K562 (cell line): ENCODE results near the gene BANP. TPM values are rescaled to one million over a fixed set of nuclear protein-coding genes. Genes with fewer than 3 reads are reported as not detected.
"Not testable (repeated sequence)": the region's sequence is repeated elsewhere in the genome, so short reads cannot be mapped to it uniquely, and the experiment has no call there.

ENCODE experiments used
- ATAC-seq: fragments of 200-7000 bp; cut with Tn5 transposase; 3 replicates; pipeline ENCODE4 v1.9.1; 2020; ENCODE audit warnings: moderate library complexity
- BruUV-seq: library from RNA; stranded (reverse); fragments of 400-500 nt; replicated peaks from 2 replicates; lab custom pipeline; 2021; lab: Mats Ljungman, UMichigan
- CTCF ChIA-PET: fragments of 300-600 bp; formaldehyde crosslinking; extraction: SDS; loops from one replicate; lab custom pipeline; 2021; ENCODE audit warnings: low intra/inter-chr PET ratio; lab: Yijun Ruan, JAX
- POLR2A ChIA-PET: fragments of 300-600, 350-650 bp; sonication (Branson Sonifier 250); formaldehyde crosslinking; extraction: SDS; loops from one replicate; lab custom pipeline; 2021; ENCODE audit warnings: antibody characterized with exemption, inconsistent platforms; lab: Yijun Ruan, JAX
- DNase-seq, 4 experiments: peaks; one replicate each; pipeline versions ENCODE4 v3.0.0 to v3.0.0-alpha.2; 2011 to 2018; ENCODE audit warnings: low spot score in 3 of 4, mixed read lengths in 3 of 4; ENCODE audit errors: extremely low read depth in 1 of 4
- FAIRE-seq: peaks from 2 replicates; lab custom pipeline; 2011; peaks lifted over from hg19 to GRCh38; lab: Jason Lieb, UNC
- H2AFZ ChIP-seq: 2 replicates; pipeline ENCODE4 v1.6.0; 2011; ENCODE audit warnings: low read depth, low read length, control low read depth, inconsistent platforms
- H3K27ac ChIP-seq: fragments of 200-600 bp; 3 replicates; pipeline ENCODE4 v1.8.0; 2011; ENCODE audit warnings: low read depth, mild to moderate bottlenecking, control low read depth, inconsistent platforms, low read length, moderate library complexity, mixed read lengths; ENCODE audit errors: extremely low read depth
- H3K27me3 ChIP-seq, 2 experiments: fragments of 300-600 bp in 1 of 2; 2 replicates in 1 of 2; 3 replicates in 1 of 2; pipeline versions ENCODE4 v1.6.0 to v1.8.0; 2011; ENCODE audit warnings: inconsistent platforms in 2 of 2, low read length in 2 of 2, mild to moderate bottlenecking in 1 of 2, mixed read lengths in 1 of 2, moderate library complexity in 1 of 2; ENCODE audit not compliant: control insufficient read depth in 2 of 2, insufficient read depth in 2 of 2
- H3K36me3 ChIP-seq: fragments of 300-600 bp; 3 replicates; pipeline ENCODE4 v1.8.0; 2011; ENCODE audit warnings: mild to moderate bottlenecking, low read length, inconsistent platforms; ENCODE audit not compliant: control insufficient read depth, insufficient read depth
- H3K4me1 ChIP-seq, 2 experiments: fragments of 200-600 bp in 1 of 2; replicated peaks in 1 of 2; 2 replicates in 1 of 2; 3 replicates in 1 of 2; pipeline versions ENCODE4 v1.5.1 to v1.8.0; 2011; ENCODE audit warnings: inconsistent platforms in 2 of 2, low read length in 2 of 2, mild to moderate bottlenecking in 1 of 2, mixed read lengths in 1 of 2, moderate library complexity in 1 of 2; ENCODE audit not compliant: control insufficient read depth in 2 of 2, insufficient read depth in 2 of 2
- H3K4me2 ChIP-seq: 2 replicates; pipeline ENCODE4 v1.6.1; 2011; ENCODE audit warnings: low read length, control low read depth, inconsistent platforms, mixed read lengths; ENCODE audit not compliant: insufficient read depth
- H3K4me3 ChIP-seq: fragments of 200-600 bp; sonication (generic), shearing (Covaris generic); 2 replicates; pipeline ENCODE4 v1.5.1; 2016; ENCODE audit warnings: control low read depth, inconsistent platforms
- H3K79me2 ChIP-seq: fragments of 200-600 bp; 3 replicates; pipeline ENCODE4 v1.8.0; 2011; ENCODE audit warnings: low read length, inconsistent platforms; ENCODE audit not compliant: control insufficient read depth, insufficient read depth
- H3K9ac ChIP-seq, 2 experiments: 2 replicates each; pipeline versions ENCODE4 v1.6.0 to v1.6.1; 2011; ENCODE audit warnings: low read depth in 2 of 2, low read length in 2 of 2, control low read depth in 1 of 2, inconsistent platforms in 1 of 2, mild to moderate bottlenecking in 1 of 2, mixed read lengths in 1 of 2; ENCODE audit not compliant: insufficient read depth in 1 of 2
- H3K9me1 ChIP-seq: one replicate; pipeline ENCODE4 v1.6.0; 2011; ENCODE audit warnings: inconsistent platforms, mild to moderate bottlenecking, low read length, moderate library complexity; ENCODE audit not compliant: control insufficient read depth, insufficient read depth
- H3K9me3 ChIP-seq: replicated peaks from 2 replicates; pipeline ENCODE4 v1.5.1; 2011; ENCODE audit warnings: low read depth, low read length, inconsistent platforms; ENCODE audit not compliant: control insufficient read depth, insufficient read depth
- H4K20me1 ChIP-seq: replicated peaks from 2 replicates; pipeline ENCODE4 v1.6.1; 2011; ENCODE audit warnings: low read length, inconsistent platforms, mixed read lengths; ENCODE audit not compliant: control insufficient read depth, insufficient read depth
- HNRNPLL ChIP-seq: fragments of 200-400 bp; formaldehyde crosslinking; IDR thresholded peaks from 2 replicates; pipeline ENCODE4 v1.6.1; 2017; ENCODE audit warnings: low read length, low read depth, mild to moderate bottlenecking; ENCODE audit not compliant: poor library complexity, severe bottlenecking
- NRF1 ChIP-seq, 2 experiments: fragments of 450-650 bp; IDR thresholded peaks in 1 of 2; conservative IDR thresholded peaks in 1 of 2; 2 replicates each; pipeline ENCODE4 v1.6.1; 2014; ENCODE audit warnings: mild to moderate bottlenecking in 2 of 2
- WGBS: fragments of 100-300 bp; shearing (Covaris generic); methylation state at CpG from one replicate; pipeline ENCODE4 v1.1.6; 2016; ENCODE audit warnings: low coverage, mixed read lengths; ENCODE audit not compliant: insufficient coverage; ENCODE audit errors: missing lambda C conversion rate; 5-methylcytosine and 5-hydroxymethylcytosine counted together
- in situ Hi-C: fragments of 300-500 bp; cut with MboI; formaldehyde crosslinking; loops from 4 replicates; pipeline ENCODE4 v1.15.0; 2018; ENCODE audit warnings: inconsistent platforms, mixed read lengths
- intact Hi-C: fragments of 100-400 bp; cut with micrococcal nuclease; formaldehyde crosslinking; loops from 2 replicates; pipeline ENCODE4 v1.14.2; 2022
- polyA plus RNA-seq, 8 experiments: library from polyadenylated mRNA; depleted of rRNA in 4 of 8; stranded (reverse) in 5 of 8; unstranded in 3 of 8; fragments of >200 nt; fragmentation: Nextera tagmentation in 2 of 8; fragmentation: Illumina TruSeq in 1 of 8; extraction: Ambion mirVana in 2 of 8; extraction: Trizol in 1 of 8; gene quantifications; 2 replicates each; pipeline versions ENCODE4 v1.2.1 to v1.2.3, GENCODE V29; 2011 to 2014; ENCODE audit warnings: inconsistent platforms in 1 of 8, missing spikeins in 1 of 8
- total RNA-seq, 7 experiments: library from RNA; depleted of rRNA in 6 of 7; stranded (reverse); fragments of >200 nt in 6 of 7; fragmentation: Illumina TruSeq in 2 of 7; extraction: Trizol in 2 of 7; gene quantifications; 2 replicates each; pipeline versions ENCODE4 v1.2.1 to v1.2.3, GENCODE V29; 2011 to 2021; ENCODE audit warnings: low replicate concordance in 1 of 7

The BANP gene
- total and polyA plus RNA-seq, 9 of the 15 experiments (the other 6 are each of a cell fraction or from before 2014, with no cell fraction given) = 4.6 to 22.1 (median 15.6) TPM

GRCh38 chr16:88092791-88093555, 141.7 kb downstream of the BANP start:
- H3K27ac ChIP-seq, H3K9me3 ChIP-seq, H2AFZ ChIP-seq, H3K4me2 ChIP-seq, POLR2A ChIA-PET, H3K36me3 ChIP-seq, BruUV-seq, H3K9me1 ChIP-seq, H4K20me1 ChIP-seq, H3K4me3 ChIP-seq, H3K9ac ChIP-seq, intact Hi-C loops, H3K79me2 ChIP-seq, CTCF ChIA-PET, in situ Hi-C loops: not testable (repeated sequence)
- peak in 1 of 4 experiments; percentile 13 for DNase-seq
- peak; percentile 82 for ATAC-seq
- WGBS = 8% methylated on average over 20 of the region's 34 CpGs
- peaks cover 0 to 15% of the 10 kb centered on the region in 2 experiments; a peak in 2 of 5 replicates for H3K4me1 ChIP-seq
- TF ChIP-seq NRF1 (conservative IDR thresholded peaks at IDR 0.05 in 1 of 2, IDR thresholded peaks at IDR 0.05 in 1 of 2) (peak; percentile 66 to 76), HNRNPLL (peak; percentile 56)
- peak; percentile 81 for FAIRE-seq
- H3K27me3 ChIP-seq = peaks cover 6 to 41% of the 10 kb centered on the region in 2 experiments; a peak in 4 of 5 replicates

DNA sequence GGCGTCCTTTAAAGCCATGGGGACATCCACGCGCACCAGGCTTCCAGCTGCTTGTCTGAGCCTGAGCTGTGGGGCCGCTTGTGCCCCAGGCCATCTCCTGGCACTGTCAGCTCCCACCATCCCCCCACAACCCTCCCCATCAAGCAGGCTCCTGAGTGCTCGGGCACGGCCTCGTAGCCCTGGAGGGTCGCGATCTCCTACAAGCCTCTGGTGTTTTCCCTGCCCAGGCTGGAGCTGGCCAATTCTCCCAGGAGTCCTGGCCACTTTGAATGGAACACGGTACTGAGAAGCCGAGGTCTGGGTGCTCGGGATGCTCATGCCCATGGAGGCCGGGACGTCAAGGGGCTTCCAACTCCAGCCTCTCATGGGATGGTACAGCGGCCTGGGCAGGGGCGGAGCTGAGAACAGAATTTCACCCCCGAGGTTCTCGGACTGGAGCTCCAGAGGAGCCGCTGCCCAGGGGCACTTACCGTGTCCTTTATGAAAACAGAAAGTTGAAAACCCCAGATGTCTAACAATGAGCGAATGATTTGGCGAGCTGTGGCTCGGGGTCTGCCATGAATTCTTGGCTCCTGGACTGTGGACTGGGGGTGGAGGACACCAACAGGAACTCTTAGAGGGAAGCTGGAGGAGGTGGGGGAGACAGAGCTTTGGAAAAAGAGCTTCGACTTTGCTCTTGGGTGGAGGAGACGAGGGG, 142.5 kb downstream of the BANP start:
- H3K9ac ChIP-seq, H3K9me3 ChIP-seq, H4K20me1 ChIP-seq, H3K36me3 ChIP-seq, CTCF ChIA-PET, BruUV-seq, POLR2A ChIA-PET, H3K4me2 ChIP-seq, H3K27ac ChIP-seq, H3K79me2 ChIP-seq, ATAC-seq, in situ Hi-C loops, H3K9me1 ChIP-seq, intact Hi-C loops, H3K4me3 ChIP-seq, FAIRE-seq, DNase-seq, H2AFZ ChIP-seq: not testable (repeated sequence)
- WGBS = 19% methylated on average over 18 of the region's 25 CpGs
- H3K27me3 ChIP-seq = peaks cover 6 to 39% of the 10 kb centered on the region in 2 experiments; a peak in 3 of 5 replicates
- peaks cover 0 to 15% of the 10 kb centered on the region in 2 experiments; a peak in 2 of 5 replicates for H3K4me1 ChIP-seq

DNA sequence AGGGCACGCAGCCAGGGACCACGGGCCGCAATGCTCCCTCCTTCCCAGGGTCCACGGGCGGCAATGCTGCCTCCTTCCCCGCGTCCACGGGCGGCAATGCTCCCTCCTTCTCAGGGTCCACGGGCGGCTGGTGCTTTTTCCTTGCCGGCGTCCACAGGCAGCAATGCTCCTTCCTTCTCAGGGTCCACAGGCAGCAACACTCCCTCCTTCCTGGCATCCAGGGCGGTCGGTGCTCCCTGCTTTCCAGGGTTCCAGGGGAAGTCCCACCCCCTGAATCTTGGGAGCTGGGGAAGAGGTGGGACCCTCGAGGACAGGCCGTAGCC, 143.0 kb downstream of the BANP start:
- H3K36me3 ChIP-seq, H3K9me3 ChIP-seq, DNase-seq, in situ Hi-C loops, H3K27ac ChIP-seq, H3K79me2 ChIP-seq, BruUV-seq, intact Hi-C loops, POLR2A ChIA-PET, H4K20me1 ChIP-seq, H3K9me1 ChIP-seq, ATAC-seq, FAIRE-seq, CTCF ChIA-PET, H2AFZ ChIP-seq, H3K4me2 ChIP-seq, H3K4me3 ChIP-seq, H3K9ac ChIP-seq: not testable (repeated sequence)
- WGBS = 26% methylated on average over 12 of the region's 17 CpGs
- Histone ChIP-seq H3K4me1 (peaks cover 0 to 15% of the 10 kb centered on the region in 2 experiments; a peak in 2 of 5 replicates), H3K27me3 (peaks cover 6 to 39% of the 10 kb centered on the region in 2 experiments; a peak in 3 of 5 replicates)
